Hepatocyte (in vitro differentiated cells): Measurements from ENCODE around the gene GPR61. TPM values are rescaled to one million over a fixed set of nuclear protein-coding genes. Genes with fewer than 3 reads are reported as not detected.

Experiments used
- DNase-seq: peaks from one replicate; pipeline ENCODE4 v3.0.0-alpha.2; 2016; ENCODE audit warnings: low spot score
- H2AFZ ChIP-seq: fragments of 200-600 bp; sonication (generic); 2 replicates; pipeline ENCODE4 v1.6.0; 2016; ENCODE audit warnings: antibody characterized with exemption, mild to moderate bottlenecking
- H3K27ac ChIP-seq: fragments of 200-600 bp; sonication (generic); 2 replicates; pipeline ENCODE4 v1.5.1; 2016; ENCODE audit warnings: mild to moderate bottlenecking
- H3K27me3 ChIP-seq: fragments of 200-600 bp; sonication (generic); 2 replicates; pipeline ENCODE4 v1.6.1; 2016
- H3K36me3 ChIP-seq: fragments of 200-600 bp; sonication (generic); replicated peaks from 2 replicates; pipeline ENCODE4 v1.5.1; 2016; ENCODE audit warnings: low read depth; ENCODE audit not compliant: insufficient read depth
- H3K4me1 ChIP-seq: fragments of 200-600 bp; sonication (generic); 2 replicates; pipeline ENCODE4 v1.5.1; 2016; ENCODE audit warnings: mild to moderate bottlenecking, moderate library complexity; ENCODE audit not compliant: insufficient read depth
- H3K4me2 ChIP-seq: fragments of 200-600 bp; sonication (generic); 2 replicates; pipeline ENCODE4 v1.6.0; 2016
- H3K4me3 ChIP-seq: fragments of 200-600 bp; sonication (generic); 2 replicates; pipeline ENCODE4 v1.5.1; 2016; ENCODE audit warnings: mild to moderate bottlenecking
- H3K79me2 ChIP-seq: fragments of 200-600 bp; sonication (generic); 2 replicates; pipeline ENCODE4 v1.6.0; 2017; ENCODE audit warnings: mild to moderate bottlenecking
- H3K9me2 ChIP-seq: fragments of 200-600 bp; sonication (generic); replicated peaks from 2 replicates; pipeline ENCODE4 v1.6.0; 2017; ENCODE audit warnings: mild to moderate bottlenecking; ENCODE audit not compliant: insufficient read depth
- H3K9me3 ChIP-seq: fragments of 200-600 bp; sonication (generic); 2 replicates; pipeline ENCODE4 v1.5.1; 2016; ENCODE audit warnings: low read depth, mild to moderate bottlenecking
- H4K20me1 ChIP-seq: fragments of 200-600 bp; sonication (generic); 2 replicates; pipeline ENCODE4 v1.6.0; 2016; ENCODE audit warnings: mild to moderate bottlenecking; ENCODE audit not compliant: insufficient read depth, poor library complexity, severe bottlenecking
- CTCF ChIP-seq: fragments of 200-600 bp; sonication (generic); IDR thresholded peaks from 2 replicates; pipeline ENCODE4 v1.5.1; 2016; ENCODE audit warnings: antibody characterized with exemption, mild to moderate bottlenecking; ENCODE audit not compliant: poor library complexity
- EZH2 ChIP-seq: fragments of 200-600 bp; sonication (generic); IDR thresholded peaks from 2 replicates; pipeline ENCODE4 v1.6.1; 2016; ENCODE audit warnings: antibody characterized with exemption, mild to moderate bottlenecking, borderline replicate concordance
- EZH2phosphoT487 ChIP-seq: fragments of 200-600 bp; sonication (generic); IDR thresholded peaks from one replicate; pipeline ENCODE4 v1.6.1; 2018; ENCODE audit warnings: antibody characterized with exemption, mild to moderate bottlenecking, low read depth, moderate library complexity; ENCODE audit not compliant: unreplicated experiment, severe bottlenecking
- WGBS: methylation state at CpG from one replicate; pipeline ENCODE4 v1.1.6; 2016; ENCODE audit warnings: low lambda C conversion rate; ENCODE audit errors: missing lambda C conversion rate; 5-methylcytosine and 5-hydroxymethylcytosine counted together
- polyA plus RNA-seq: library from polyadenylated mRNA; unstranded; fragments of >200 nt; fragmentation: Nextera tagmentation; extraction: Ambion mirVana; gene quantifications from 2 replicates; pipeline ENCODE4 v1.2.1, GENCODE V29; 2016
- total RNA-seq: library from RNA; depleted of rRNA; stranded (reverse); fragments of >200 nt; gene quantifications from 2 replicates; pipeline ENCODE4 v1.2.3, GENCODE V29; 2014

The GPR61 gene
- total and polyA plus RNA-seq, 2 experiments from 2014 or later, result 0.50 to 1.1 TPM

- H3K36me3 ChIP-seq, result no peaks in the 10 kb centered on the region
- no peaks in the 10 kb centered on the region for H3K79me2 ChIP-seq
- no peak overlapping the region for H3K27ac ChIP-seq
- H3K4me2 ChIP-seq, result no peak overlapping the region
- no peak for DNase-seq
- peaks cover 4% of the 10 kb centered on the region for H3K4me1 ChIP-seq
- H3K9me2 ChIP-seq, result no peaks in the 10 kb centered on the region
- TF ChIP-seq EZH2phosphoT487, result no peak
- no peak for TF ChIP-seq CTCF
- TF ChIP-seq EZH2, result no peak
- no peak overlapping the region for H2AFZ ChIP-seq
- H3K4me3 ChIP-seq, result no peak overlapping the region
- H4K20me1 ChIP-seq, result no peaks in the 10 kb centered on the region
- H3K9me3 ChIP-seq, result no peaks in the 10 kb centered on the region
- no peaks in the 10 kb centered on the region for H3K27me3 ChIP-seq
- WGBS, result 91% methylated on average over 1 of the region's 1 CpG
Observed at GRCh38 chr1:109534307-109534858, 5.3 kb upstream of the GPR61 start.

- DNase-seq, result no peak
- Histone ChIP-seq H2AFZ (no peak overlapping the region), H3K4me2 (no peak overlapping the region), H3K36me3 (no peaks in the 10 kb centered on the region), H3K27ac (no peak overlapping the region), H3K4me3 (no peak overlapping the region), H3K9me3 (no peaks in the 10 kb centered on the region), H4K20me1 (no peaks in the 10 kb centered on the region), H3K4me1 (peaks cover 4% of the 10 kb centered on the region), H3K9me2 (no peaks in the 10 kb centered on the region), H3K27me3 (no peaks in the 10 kb centered on the region), H3K79me2 (no peaks in the 10 kb centered on the region)
- no peak for TF ChIP-seq EZH2phosphoT487
- TF ChIP-seq CTCF, result no peak
- TF ChIP-seq EZH2, result no peak
- 72% methylated on average over 4 of the region's 4 CpGs for WGBS
Observed at GRCh38 chr1:109535481-109535880, 4.2 kb upstream of the GPR61 start.

- H3K9me3 ChIP-seq, result no peaks in the 10 kb centered on the region
- no peak overlapping the region for H3K4me2 ChIP-seq
- 85% methylated on average over 5 of the region's 5 CpGs for WGBS
- H3K9me2 ChIP-seq, result no peaks in the 10 kb centered on the region
- no peak overlapping the region for H3K27ac ChIP-seq
- no peaks in the 10 kb centered on the region for H3K27me3 ChIP-seq
- H3K4me3 ChIP-seq, result no peak overlapping the region
- no peak for DNase-seq
- TF ChIP-seq CTCF, result no peak
- TF ChIP-seq EZH2phosphoT487, result no peak
- no peak for TF ChIP-seq EZH2
- no peak overlapping the region for H2AFZ ChIP-seq
- peaks cover 4% of the 10 kb centered on the region for H3K4me1 ChIP-seq
- H3K79me2 ChIP-seq, result no peaks in the 10 kb centered on the region
- no peaks in the 10 kb centered on the region for H4K20me1 ChIP-seq
- no peaks in the 10 kb centered on the region for H3K36me3 ChIP-seq
Observed at GRCh38 chr1:109535971-109536491, 3.6 kb upstream of the GPR61 start.
